Keratinocyte (primary cell): ENCODE data around the gene DLL3. TPM values are rescaled to one million over a fixed set of nuclear protein-coding genes. Genes with fewer than 3 reads are reported as not detected.
A peak's percentile ranks its signal among the peaks of the same experiment; 100 is the strongest.

Experiments
- DNase-seq: peaks from one replicate; pipeline ENCODE4 v3.0.0-alpha.2; 2011; ENCODE audit warnings: low read depth, missing footprints, low spot score
- FAIRE-seq: peaks from 2 replicates; lab custom pipeline; 2011; peaks lifted over from hg19 to GRCh38; lab: Jason Lieb, UNC
- H2AFZ ChIP-seq: 2 replicates; pipeline ENCODE4 v1.6.0; 2012; ENCODE audit warnings: low read length, control low read depth, inconsistent platforms; ENCODE audit not compliant: control insufficient read depth
- H3K27ac ChIP-seq: 2 replicates; pipeline ENCODE4 v1.5.1; 2011; ENCODE audit warnings: low read length; ENCODE audit not compliant: control insufficient read depth, insufficient read depth
- H3K27me3 ChIP-seq: 3 replicates; pipeline ENCODE4 v1.6.0; 2011; ENCODE audit warnings: low read length; ENCODE audit not compliant: control insufficient read depth, insufficient read depth; ENCODE audit errors: extremely low read depth
- H3K36me3 ChIP-seq, 2 experiments: 2 replicates in 1 of 2; 3 replicates in 1 of 2; pipeline ENCODE4 v1.5.1; 2011; ENCODE audit warnings: low read length in 2 of 2, mild to moderate bottlenecking in 1 of 2; ENCODE audit not compliant: control insufficient read depth in 2 of 2, insufficient read depth in 2 of 2; ENCODE audit errors: extremely low read depth in 1 of 2
- H3K4me1 ChIP-seq: 3 replicates; pipeline ENCODE4 v1.5.1; 2011; ENCODE audit warnings: low read length; ENCODE audit not compliant: control insufficient read depth, insufficient read depth; ENCODE audit errors: extremely low read depth
- H3K4me2 ChIP-seq: 3 replicates; pipeline ENCODE4 v1.6.0; 2011; ENCODE audit warnings: low read depth, low read length; ENCODE audit not compliant: control insufficient read depth, insufficient read depth; ENCODE audit errors: extremely low read depth
- H3K4me3 ChIP-seq, 3 experiments: fragments of 200-600 bp in 1 of 3; sonication (generic) in 1 of 3; 2 replicates in 2 of 3; 3 replicates in 1 of 3; pipeline ENCODE4 v1.5.1; 2011 to 2016; ENCODE audit warnings: low read length in 3 of 3, mild to moderate bottlenecking in 3 of 3, control low read depth in 2 of 3, inconsistent platforms in 1 of 3, low read depth in 1 of 3, mixed read lengths in 1 of 3, mixed run types in 1 of 3, moderate library complexity in 1 of 3; ENCODE audit not compliant: control insufficient read depth in 2 of 3, insufficient read depth in 2 of 3; ENCODE audit errors: extremely low read depth in 1 of 3
- H3K79me2 ChIP-seq: 2 replicates; pipeline ENCODE4 v1.6.0; 2012; ENCODE audit warnings: low read length; ENCODE audit not compliant: control insufficient read depth, insufficient read depth
- H3K9ac ChIP-seq: 3 replicates; pipeline ENCODE4 v1.6.0; 2011; ENCODE audit warnings: low read length; ENCODE audit not compliant: control insufficient read depth, insufficient read depth; ENCODE audit errors: extremely low read depth
- H3K9me1 ChIP-seq: 3 replicates; pipeline ENCODE4 v1.6.0; 2011; ENCODE audit warnings: low read length; ENCODE audit not compliant: control insufficient read depth, insufficient read depth; ENCODE audit errors: extremely low read depth
- H3K9me3 ChIP-seq: 2 replicates; pipeline ENCODE4 v1.5.1; 2012; ENCODE audit warnings: low read depth, low read length; ENCODE audit not compliant: control insufficient read depth
- H4K20me1 ChIP-seq: 3 replicates; pipeline ENCODE4 v1.6.0; 2011; ENCODE audit warnings: low read length; ENCODE audit not compliant: control insufficient read depth, insufficient read depth; ENCODE audit errors: extremely low read depth
- CTCF ChIP-seq, 3 experiments: IDR thresholded peaks in 1 of 3; conservative IDR thresholded peaks in 1 of 3; optimal IDR thresholded peaks in 1 of 3; 2 replicates in 2 of 3; 3 replicates in 1 of 3; pipeline versions ENCODE3 to v1.5.1; 2011; ENCODE audit warnings: low read length in 3 of 3, mild to moderate bottlenecking in 3 of 3, moderate library complexity in 2 of 3, control low read depth in 1 of 3, inconsistent platforms in 1 of 3; ENCODE audit not compliant: insufficient read depth in 2 of 3; ENCODE audit errors: extremely low read depth in 1 of 3
- EZH2 ChIP-seq: IDR thresholded peaks from one replicate; pipeline ENCODE4 v1.6.1; 2012; ENCODE audit warnings: inconsistent platforms, mild to moderate bottlenecking, low read length, moderate library complexity
- dilution Hi-C: fragments of 300-500 bp; cut with MboI; formaldehyde crosslinking; loops from one replicate; pipeline ENCODE4 v1.7.0; 2020; ENCODE audit warnings: low sequenced_read_pairs; ENCODE audit not compliant: extremely low pct_ligation_motif_present
- polyA plus RNA-seq, 5 experiments: library from polyadenylated mRNA; depleted of rRNA in 3 of 5; stranded (reverse) in 3 of 5; stranded (forward) in 1 of 5; unstranded in 1 of 5; fragments of >200 nt; gene quantifications; 1 replicate in 1 of 5; 2 replicates in 3 of 5; 3 replicates in 1 of 5; pipeline versions ENCODE4 v1.2.1 to v1.2.3, GENCODE V29; 2011 to 2012; ENCODE audit warnings: missing spikeins in 2 of 5, low read depth in 1 of 5, low replicate concordance in 1 of 5

Gene DLL3
- polyA plus RNA-seq, 1 donor (not counting 4 experiments of a cell fraction or from before 2014, with no cell fraction given): 0.89 TPM

DNA sequence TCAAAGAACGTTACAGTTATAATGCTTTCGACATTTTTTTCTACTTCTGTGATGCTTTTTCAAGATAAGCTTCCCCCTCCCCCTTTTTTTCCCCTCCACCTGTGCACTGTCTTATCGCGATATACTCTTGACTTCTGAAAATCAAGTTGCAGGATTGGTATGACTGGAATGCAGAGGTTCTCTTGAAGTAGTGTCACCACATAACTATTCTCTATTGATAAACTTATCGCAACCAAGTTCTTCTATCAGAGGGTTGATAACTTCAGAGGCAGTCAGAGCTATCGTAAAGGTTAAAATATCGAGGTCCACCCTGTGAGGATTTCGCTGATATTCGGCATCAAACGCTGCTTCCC is 40.4 kb downstream of the DLL3 start:
- DNase-seq (no peak), FAIRE-seq (no peak)

DNA sequence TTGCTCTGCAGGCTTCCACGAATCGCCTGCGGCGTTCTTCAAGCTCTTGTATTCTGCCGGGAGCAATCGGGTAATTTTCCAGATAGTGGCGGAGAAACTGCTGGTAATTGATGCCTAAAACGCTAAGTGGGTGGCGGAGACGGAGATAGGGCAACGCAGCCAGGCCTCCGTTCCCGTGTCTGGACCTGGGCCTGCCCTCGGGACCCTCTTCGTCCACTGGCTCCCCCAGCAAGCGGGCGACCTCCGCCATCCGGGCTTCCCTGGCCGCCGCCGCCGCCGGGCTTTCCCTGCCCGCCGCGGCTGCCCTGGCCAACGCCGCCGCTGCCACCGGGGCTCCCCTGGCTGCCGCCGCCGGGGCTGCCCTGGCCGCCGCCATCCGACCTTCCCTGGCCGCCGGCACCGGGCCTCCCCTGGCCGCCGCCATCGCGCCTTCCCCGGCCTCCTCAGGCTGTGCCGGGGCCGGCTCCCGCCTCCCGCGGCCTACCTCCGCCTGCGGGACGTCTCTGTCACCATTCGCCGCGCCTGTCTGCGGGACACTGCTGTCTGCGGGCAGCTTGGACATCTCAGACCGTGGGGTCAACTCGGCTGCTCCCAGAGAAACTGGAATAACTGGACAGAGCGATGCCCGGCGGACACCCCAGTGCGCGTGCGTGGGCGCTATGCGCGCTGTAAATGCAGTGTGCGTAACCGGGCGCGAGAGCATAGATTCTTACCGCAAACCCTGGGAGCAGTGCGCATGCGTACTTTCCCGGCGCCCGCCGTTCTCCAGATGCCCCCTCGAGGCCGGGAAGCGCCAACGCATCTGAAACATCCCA is 41.0 kb downstream of the DLL3 start, which contains the start of gene EID2:
Gene EID2, minus strand, starts transcription at position 644 of the 815 bp plus-strand sequence. Its CDS starts 82 bp downstream, at position 562.
- Histone ChIP-seq H3K27ac (peak within 1 kb of the TSS; percentile 87), H3K9ac (peak within 1 kb of the TSS; percentile 90), H2AFZ (peak within 1 kb of the TSS; percentile 95), H3K4me2 (peak within 1 kb of the TSS; percentile 90), H3K4me1 (peaks cover 39% of the 10 kb centered on the region), H3K4me3 (peak within 1 kb of the TSS; percentile 74 to 93 (median 82)), H4K20me1 (no peaks in the 10 kb centered on the region), H3K79me2 (peaks cover 21% of the 10 kb centered on the region), H3K36me3 (no peaks in the 10 kb centered on the region), H3K27me3 (no peaks in the 10 kb centered on the region), H3K9me3 (no peaks in the 10 kb centered on the region), H3K9me1 (no peaks in the 10 kb centered on the region)
- FAIRE-seq (no peak), DNase-seq (peak; percentile 61)
- dilution Hi-C loops: no loop called here
- TF ChIP-seq EZH2 (no peak), CTCF (optimal IDR thresholded peaks at IDR 0.05 in 1 of 3, IDR thresholded peaks at IDR 0.05 in 1 of 3, conservative IDR thresholded peaks at IDR 0.05 in 1 of 3; ENCODE audit: extremely low read depth in 1 of 3, insufficient read depth in 2 of 3, low read length in 3 of 3) (peak; percentile 79 to 84 (median 80))

More for the DNA sequence above, 40.4 kb downstream of the DLL3 start:
- Histone ChIP-seq H3K4me3 (peak overlapping the region; percentile 74 to 93 (median 82)), H3K36me3 (no peaks in the 10 kb centered on the region), H3K9ac (peak overlapping the region; percentile 90), H3K9me1 (no peaks in the 10 kb centered on the region), H3K27ac (peak overlapping the region; percentile 87), H2AFZ (peak overlapping the region; percentile 91), H3K27me3 (no peaks in the 10 kb centered on the region), H3K4me1 (peaks cover 35% of the 10 kb centered on the region), H4K20me1 (no peaks in the 10 kb centered on the region), H3K9me3 (no peaks in the 10 kb centered on the region), H3K4me2 (peak overlapping the region; percentile 90), H3K79me2 (peaks cover 21% of the 10 kb centered on the region)
- dilution Hi-C loops: no loop called here
- TF ChIP-seq EZH2 (no peak), CTCF (optimal IDR thresholded peaks at IDR 0.05 in 1 of 3, IDR thresholded peaks at IDR 0.05 in 1 of 3, conservative IDR thresholded peaks at IDR 0.05 in 1 of 3; ENCODE audit: extremely low read depth in 1 of 3, insufficient read depth in 2 of 3, low read length in 3 of 3) (no peak)
